Neural cell (in vitro differentiated cells): ENCODE data around the gene PHF2.

Experiments used
- CTCF ChIP-seq: fragments of 450-650 bp; IDR thresholded peaks from 2 replicates; pipeline ENCODE4 v1.5.1; 2014; ENCODE audit warnings: antibody characterized with exemption, mild to moderate bottlenecking, moderate library complexity; ENCODE audit not compliant: poor library complexity, severe bottlenecking
- EZH2 ChIP-seq: fragments of 200-600, 300-800 bp; shearing (Covaris generic), sonication (generic); IDR thresholded peaks from 2 replicates; pipeline ENCODE4 v1.6.1; 2014; ENCODE audit warnings: antibody characterized with exemption, low read length, borderline replicate concordance, mild to moderate bottlenecking; ENCODE audit not compliant: insufficient read depth, poor library complexity, severe bottlenecking
- POLR2AphosphoS5 ChIP-seq: IDR thresholded peaks from 2 replicates; pipeline ENCODE4 v1.6.1; 2012
- TAF1 ChIP-seq: IDR thresholded peaks from 2 replicates; pipeline ENCODE4 v1.6.1; 2012; ENCODE audit warnings: low read depth

- TF ChIP-seq EZH2, result no peak
- no peak for TF ChIP-seq TAF1
- no peak for TF ChIP-seq CTCF
- no peak for TF ChIP-seq POLR2AphosphoS5
Measured at GRCh38 chr9:93622691-93623090, 46.3 kb downstream of the PHF2 start.
